A673 (cell line): ENCODE measurements around the gene SEMA4G. TPM values are rescaled to one million over a fixed set of nuclear protein-coding genes. Genes with fewer than 3 reads are reported as not detected.

Source experiments
- BruUV-seq: library from RNA; stranded (reverse); fragments of 400-500 nt; replicated peaks from 2 replicates; lab custom pipeline; 2021; lab: Mats Ljungman, UMichigan
- CTCF ChIA-PET: fragments of 300-600 bp; sonication (Branson Sonifier 250); formaldehyde crosslinking; loops from one replicate; lab custom pipeline; 2022; ENCODE audit warnings: antibody characterized with exemption; lab: Charles Lee
- POLR2A ChIA-PET: fragments of 300-600 bp; sonication (Branson Sonifier 250); formaldehyde crosslinking; loops from one replicate; lab custom pipeline; 2022; ENCODE audit warnings: antibody characterized with exemption; ENCODE audit not compliant: low non-redundant PET; lab: Charles Lee
- DNase-seq: peaks from one replicate; pipeline ENCODE4 v3.0.0-alpha.2; 2015; ENCODE audit warnings: low spot score
- H3K27ac ChIP-seq: fragments of 200-600 bp; sonication (generic); 2 replicates; pipeline ENCODE4 v1.5.1; 2016; ENCODE audit warnings: mixed run types, low read depth, mild to moderate bottlenecking, mixed read lengths, antibody characterized with exemption, low read length; ENCODE audit not compliant: poor library complexity, severe bottlenecking
- H3K27me3 ChIP-seq: fragments of 200-600 bp; sonication (generic); replicated peaks from 2 replicates; pipeline ENCODE4 v1.6.1; 2017; ENCODE audit warnings: mixed run types, low read depth, mild to moderate bottlenecking, mixed read lengths, antibody characterized with exemption, low read length; ENCODE audit not compliant: insufficient read depth, poor library complexity
- H3K36me3 ChIP-seq: fragments of 200-600 bp; sonication (generic); 2 replicates; pipeline ENCODE4 v1.6.1; 2016; ENCODE audit warnings: mixed run types, mild to moderate bottlenecking, mixed read lengths, antibody characterized with exemption, low read length; ENCODE audit not compliant: insufficient read depth, poor library complexity, severe bottlenecking
- H3K4me1 ChIP-seq: fragments of 200-600 bp; sonication (generic); 2 replicates; pipeline ENCODE4 v1.6.1; 2017; ENCODE audit warnings: mixed run types, mild to moderate bottlenecking, mixed read lengths, antibody characterized with exemption, low read length; ENCODE audit not compliant: insufficient read depth, poor library complexity, severe bottlenecking
- H3K4me3 ChIP-seq: fragments of 200-600 bp; sonication (generic); 2 replicates; pipeline ENCODE4 v1.5.1; 2016; ENCODE audit warnings: low read depth, mixed run types, mild to moderate bottlenecking, mixed read lengths, low read length; ENCODE audit not compliant: poor library complexity, severe bottlenecking
- H3K9me3 ChIP-seq: fragments of 200-600 bp; sonication (generic); 2 replicates; pipeline ENCODE4 v1.6.1; 2016; ENCODE audit warnings: mixed run types, low read depth, mild to moderate bottlenecking, mixed read lengths, antibody characterized with exemption, low read length; ENCODE audit not compliant: poor library complexity, severe bottlenecking
- CTCF ChIP-seq: fragments of 300-800, 200-600 bp; sonication (generic); conservative IDR thresholded peaks from 2 replicates; pipeline ENCODE4 v1.5.1; 2017; ENCODE audit warnings: low read depth, mild to moderate bottlenecking, antibody characterized with exemption, low read length, moderate library complexity, mixed read lengths
- EZH2 ChIP-seq: fragments of 200-600 bp; sonication (generic); IDR thresholded peaks from 2 replicates; pipeline ENCODE4 v1.6.1; 2017; ENCODE audit warnings: borderline replicate concordance, low read depth, mild to moderate bottlenecking, mixed read lengths, antibody characterized with exemption, low read length; ENCODE audit not compliant: poor library complexity, severe bottlenecking
- intact Hi-C: fragments of 100-400 bp; cut with micrococcal nuclease; formaldehyde crosslinking; loops from one replicate; pipeline ENCODE4 v1.10.0; 2022; ENCODE audit not compliant: unreplicated experiment
- total RNA-seq: library from RNA; stranded (reverse); gene quantifications from 2 replicates; pipeline ENCODE4 v1.2.3, GENCODE V29; 2021

Gene SEMA4G
- total RNA-seq, 1 experiment from 2014 or later, result 6.1 TPM

- no TSS peak for BruUV-seq
- no peak for TF ChIP-seq CTCF
- TF ChIP-seq EZH2, result no peak
- no peak overlapping the region for H3K27ac ChIP-seq
- H3K9me3 ChIP-seq, result no peaks in the 10 kb centered on the region
- H3K4me3 ChIP-seq, result no peak overlapping the region
- ChIA-PET CTCF (no interaction called here), POLR2A (no interaction called here)
- intact Hi-C loops, result no loop called here
- no peaks in the 10 kb centered on the region for H3K4me1 ChIP-seq
- no peaks in the 10 kb centered on the region for H3K27me3 ChIP-seq
- DNase-seq, result no peak
- H3K36me3 ChIP-seq, result peaks cover 85% of the 10 kb centered on the region
These were observed 25.8 kb upstream of the SEMA4G start for GRCh38 chr10:100943508-100943907.

- POLR2A ChIA-PET, result no interaction called here
- CTCF ChIA-PET, result no interaction called here
- intact Hi-C loops, result no loop called here
- no peaks in the 10 kb centered on the region for H3K27me3 ChIP-seq
- H3K4me3 ChIP-seq, result no peak overlapping the region
- no peak overlapping the region for H3K27ac ChIP-seq
- H3K4me1 ChIP-seq, result no peaks in the 10 kb centered on the region
- no TSS peak for BruUV-seq
- TF ChIP-seq CTCF (no peak), EZH2 (no peak)
- H3K36me3 ChIP-seq, result peaks cover 89% of the 10 kb centered on the region
- no peak for DNase-seq
- no peaks in the 10 kb centered on the region for H3K9me3 ChIP-seq
These were observed 23.6 kb upstream of the SEMA4G start for GRCh38 chr10:100945754-100946153.

GRCh38 chr10:100948916-100949315 lies 20.4 kb upstream of the SEMA4G start:
- Histone ChIP-seq H3K4me1 (no peaks in the 10 kb centered on the region), H3K36me3 (peaks cover 77% of the 10 kb centered on the region), H3K27me3 (no peaks in the 10 kb centered on the region), H3K9me3 (no peaks in the 10 kb centered on the region), H3K4me3 (no peak overlapping the region), H3K27ac (no peak overlapping the region)
- ChIA-PET POLR2A (no interaction called here), CTCF (no interaction called here)
- no TSS peak for BruUV-seq
- DNase-seq, result no peak
- no peak for TF ChIP-seq CTCF
- no peak for TF ChIP-seq EZH2
- intact Hi-C loops, result no loop called here
